HCT116 (cell line): Measurements from ENCODE around the gene PIGC. TPM values are rescaled to one million over a fixed set of nuclear protein-coding genes. Genes with fewer than 3 reads are reported as not detected.

Source experiments
- ATAC-seq: fragments of 200-7000 bp; cut with Tn5 transposase; 2 replicates; pipeline ENCODE4 v1.9.1; 2020; ENCODE audit warnings: mild to moderate bottlenecking, moderate library complexity
- BruUV-seq: library from RNA; stranded (reverse); fragments of 400-500 nt; replicated peaks from 2 replicates; lab custom pipeline; 2021; lab: Mats Ljungman, UMichigan
- CTCF ChIA-PET: fragments of 300-600 bp; sonication (Branson Sonifier 250); formaldehyde crosslinking; loops from one replicate; lab custom pipeline; 2021; ENCODE audit warnings: antibody characterized with exemption; lab: Charles Lee
- POLR2A ChIA-PET: fragments of 300-600, 350-600 bp; sonication (Branson Sonifier 250); formaldehyde crosslinking; loops from one replicate; lab custom pipeline; 2021; ENCODE audit warnings: antibody characterized with exemption; lab: Charles Lee
- RAD21 ChIA-PET, 2 experiments: fragments of 300-600 bp; sonication (Branson Sonifier 250); formaldehyde crosslinking; loops; one replicate each; lab custom pipeline; 2023; ENCODE audit warnings: low total read pairs in 2 of 2; ENCODE audit not compliant: uncharacterized antibody in 2 of 2, unreplicated experiment in 2 of 2, low non-redundant PET in 1 of 2; lab: Charles Lee
- DNase-seq: peaks from one replicate; pipeline ENCODE4 v3.0.0-alpha.2; 2010; ENCODE audit warnings: low read depth, low spot score
- H2AFZ ChIP-seq: fragments of 200-600 bp; shearing (Covaris generic), sonication (generic); 2 replicates; pipeline ENCODE4 v1.6.1; 2017; ENCODE audit warnings: low read depth, mixed run types, mixed read lengths, antibody characterized with exemption, low read length; ENCODE audit not compliant: poor library complexity, severe bottlenecking
- H3K27ac ChIP-seq: 2 replicates; pipeline ENCODE4 v1.5.1; 2012; ENCODE audit warnings: low read depth, low read length
- H3K27me3 ChIP-seq: fragments of 200-600 bp; sonication (generic); 2 replicates; pipeline ENCODE4 v1.6.1; 2016; ENCODE audit warnings: mixed run types, low read length, mixed read lengths; ENCODE audit not compliant: insufficient read depth
- H3K36me3 ChIP-seq, 2 experiments: fragments of 200-500 bp in 1 of 2; fragments of 200-600 bp in 1 of 2; sonication (Bioruptor generic) in 1 of 2; sonication (generic) in 1 of 2; 2 replicates each; pipeline versions ENCODE4 v1.5.1 to v1.6.1; 2014 to 2016; ENCODE audit warnings: low read length in 2 of 2, inconsistent platforms in 1 of 2, mixed read lengths in 1 of 2, mixed run types in 1 of 2; ENCODE audit not compliant: insufficient read depth in 2 of 2, control insufficient read depth in 1 of 2
- H3K4me1 ChIP-seq, 2 experiments: fragments of 200-600 bp in 1 of 2; sonication (generic) in 1 of 2; 2 replicates each; pipeline versions ENCODE4 v1.5.1 to v1.6.1; 2012 to 2017; ENCODE audit warnings: low read length in 2 of 2, inconsistent platforms in 1 of 2, mild to moderate bottlenecking in 1 of 2, mixed read lengths in 1 of 2, mixed run types in 1 of 2, moderate library complexity in 1 of 2; ENCODE audit not compliant: insufficient read depth in 2 of 2, control insufficient read depth in 1 of 2
- H3K4me2 ChIP-seq: fragments of 200-600 bp; sonication (generic); 2 replicates; pipeline ENCODE4 v1.6.1; 2017; ENCODE audit warnings: mixed run types, low read length, mixed read lengths
- H3K4me3 ChIP-seq, 2 experiments: fragments of 200-600 bp in 1 of 2; sonication (generic) in 1 of 2; replicated peaks in 1 of 2; 2 replicates each; pipeline ENCODE4 v1.5.1; 2011 to 2016; ENCODE audit warnings: low read length in 2 of 2, control low read depth in 1 of 2, low read depth in 1 of 2, mild to moderate bottlenecking in 1 of 2, mixed read lengths in 1 of 2, mixed run types in 1 of 2
- H3K79me2 ChIP-seq: fragments of 200-600 bp; sonication (generic); 2 replicates; pipeline ENCODE4 v1.6.1; 2017; ENCODE audit warnings: mild to moderate bottlenecking, mixed run types, low read length, moderate library complexity, mixed read lengths; ENCODE audit not compliant: insufficient read depth
- H3K9ac ChIP-seq: fragments of 200-600 bp; sonication (generic); 2 replicates; pipeline ENCODE4 v1.6.1; 2016; ENCODE audit warnings: low read length, mixed read lengths
- H3K9me2 ChIP-seq: fragments of 200-600 bp; sonication (generic), shearing (Covaris generic); 2 replicates; pipeline ENCODE4 v1.6.1; 2017; ENCODE audit warnings: mixed run types, mild to moderate bottlenecking, moderate library complexity; ENCODE audit not compliant: insufficient read depth
- H3K9me3 ChIP-seq, 2 experiments: fragments of 200-500 bp in 1 of 2; fragments of 200-600 bp in 1 of 2; sonication (Bioruptor generic) in 1 of 2; sonication (generic) in 1 of 2; 2 replicates each; pipeline ENCODE4 v1.6.1; 2014 to 2017; ENCODE audit warnings: low read length in 2 of 2, mixed read lengths in 2 of 2, inconsistent platforms in 1 of 2, low read depth in 1 of 2, mild to moderate bottlenecking in 1 of 2, mixed run types in 1 of 2, moderate library complexity in 1 of 2; ENCODE audit not compliant: control insufficient read depth in 1 of 2, insufficient read depth in 1 of 2
- H4K20me1 ChIP-seq: fragments of 200-600 bp; sonication (generic), shearing (Covaris generic); 2 replicates; pipeline ENCODE4 v1.6.1; 2017; ENCODE audit warnings: mixed run types, mild to moderate bottlenecking, moderate library complexity; ENCODE audit not compliant: insufficient read depth
- ATF3 ChIP-seq: IDR thresholded peaks from 2 replicates; pipeline ENCODE4 v1.6.1; 2012
- CBX3 ChIP-seq: IDR thresholded peaks from 2 replicates; pipeline ENCODE4 v1.6.1; 2012; ENCODE audit warnings: low read depth
- EGR1 ChIP-seq: IDR thresholded peaks from 2 replicates; pipeline ENCODE4 v1.6.1; 2012; ENCODE audit warnings: low read depth
- ELF1 ChIP-seq: IDR thresholded peaks from 2 replicates; pipeline ENCODE4 v1.6.1; 2012; ENCODE audit warnings: low read depth, borderline replicate concordance
- EZH2phosphoT487 ChIP-seq: fragments of 200-600 bp; IDR thresholded peaks from 2 replicates; pipeline ENCODE4 v1.6.1; 2018; ENCODE audit warnings: antibody characterized with exemption, borderline replicate concordance
- MAX ChIP-seq: IDR thresholded peaks from 2 replicates; pipeline ENCODE4 v1.6.1; 2012
- POLR2A ChIP-seq: IDR thresholded peaks from 2 replicates; pipeline ENCODE4 v1.7.0; 2011; ENCODE audit warnings: borderline replicate concordance; ENCODE audit not compliant: insufficient read depth, insufficient read length; ENCODE audit errors: extremely low read depth
- YY1 ChIP-seq: IDR thresholded peaks from 2 replicates; pipeline ENCODE4 v1.6.1; 2011; ENCODE audit warnings: low read length, low read depth, moderate library complexity, mild to moderate bottlenecking; ENCODE audit not compliant: insufficient replicate concordance; ENCODE audit errors: extremely low read depth
- ZFX ChIP-seq: fragments of 450-650 bp; IDR thresholded peaks from 2 replicates; pipeline ENCODE4 v1.6.1; 2017
- ZNF274 ChIP-seq: fragments of 200-500 bp; sonication (Bioruptor generic); IDR thresholded peaks from 2 replicates; pipeline ENCODE4 v1.6.1; 2014; ENCODE audit warnings: mild to moderate bottlenecking, low read depth, low read length, inconsistent platforms
- intact Hi-C: fragments of 100-400 bp; cut with micrococcal nuclease; formaldehyde crosslinking; loops from 2 replicates; pipeline ENCODE4 v1.10.0; 2022
- total RNA-seq: library from RNA; stranded (reverse); gene quantifications from one replicate; pipeline ENCODE4 v1.2.1, GENCODE V29; 2021; ENCODE audit not compliant: unreplicated experiment

Gene PIGC
- total RNA-seq, 1 experiment from 2014 or later: 11.9 TPM

GRCh38 chr1:172447641-172448040, 3.8 kb upstream of the PIGC start:
- no peak for ATAC-seq
- Histone ChIP-seq H3K27me3 (no peaks in the 10 kb centered on the region), H3K36me3 (no peaks in the 10 kb centered on the region), H3K9me3 (no peaks in the 10 kb centered on the region), H4K20me1 (no peaks in the 10 kb centered on the region), H3K4me3 (no peak overlapping the region), H3K4me1 (peaks cover 1 to 31% of the 10 kb centered on the region in 2 experiments; a peak in 3 of 4 replicates), H3K79me2 (peaks cover 12% of the 10 kb centered on the region), H3K9me2 (no peaks in the 10 kb centered on the region), H2AFZ (no peak overlapping the region), H3K4me2 (no peak overlapping the region), H3K9ac (no peak overlapping the region), H3K27ac (no peak overlapping the region)
- no TSS peak for BruUV-seq
- no peak for DNase-seq
- intact Hi-C loops: no loop called here
- RAD21 ChIA-PET: no interaction called here
- TF ChIP-seq EGR1 (no peak), ZFX (no peak), ATF3 (no peak), YY1 (no peak), POLR2A (no peak), MAX (no peak)
- POLR2A ChIA-PET: no interaction called here
- CTCF ChIA-PET: no interaction called here

GRCh38 chr1:172446547-172446946, 2.7 kb upstream of the PIGC start:
- Histone ChIP-seq H4K20me1 (no peaks in the 10 kb centered on the region), H3K4me3 (no peak overlapping the region), H3K79me2 (peaks cover 19% of the 10 kb centered on the region), H3K4me1 (peaks cover 4 to 32% of the 10 kb centered on the region in 2 experiments; a peak in 3 of 4 replicates), H3K27me3 (no peaks in the 10 kb centered on the region), H3K4me2 (no peak overlapping the region), H3K27ac (no peak overlapping the region), H2AFZ (no peak overlapping the region), H3K9ac (no peak overlapping the region), H3K9me3 (no peaks in the 10 kb centered on the region), H3K36me3 (no peaks in the 10 kb centered on the region; a peak in 1 of 4 replicates), H3K9me2 (no peaks in the 10 kb centered on the region)
- ChIA-PET POLR2A (no interaction called here), CTCF (no interaction called here), RAD21 (no interaction called here)
- no peak for TF ChIP-seq CBX3
- no peak for TF ChIP-seq ZNF274
- TF ChIP-seq ELF1: no peak
- TF ChIP-seq MAX: no peak
- no peak for TF ChIP-seq EZH2phosphoT487
- no peak for TF ChIP-seq POLR2A
- ATAC-seq (no peak), DNase-seq (no peak)
- intact Hi-C loops: no loop called here
- BruUV-seq: no TSS peak
